Skeletal muscle satellite cell (primary cell): ENCODE measurements around the gene PNMA6F. TPM values are rescaled to one million over a fixed set of nuclear protein-coding genes. Genes with fewer than 3 reads are reported as not detected.
"Not testable (repeated sequence)": the region's sequence is repeated elsewhere in the genome, so short reads cannot be mapped to it uniquely, and the experiment has no call there.

ENCODE experiments used
- H3K27me3 ChIP-seq: 2 replicates; pipeline ENCODE4 v1.7.0; 2013; ENCODE audit warnings: low read length; ENCODE audit not compliant: control insufficient read depth, insufficient read depth
- H3K36me3 ChIP-seq: 2 replicates; pipeline ENCODE4 v1.7.0; 2013; ENCODE audit warnings: mild to moderate bottlenecking, control low read depth, low read length; ENCODE audit not compliant: insufficient read depth
- H3K4me1 ChIP-seq: 2 replicates; pipeline ENCODE4 v1.7.0; 2013; ENCODE audit warnings: low read length; ENCODE audit not compliant: control insufficient read depth, insufficient read depth
- H3K4me2 ChIP-seq: 2 replicates; pipeline ENCODE4 v1.7.0; 2013; ENCODE audit warnings: mild to moderate bottlenecking, low read length
- H3K4me3 ChIP-seq: 2 replicates; pipeline ENCODE4 v1.7.0; 2013; ENCODE audit warnings: low read length
- H3K9ac ChIP-seq: 2 replicates; pipeline ENCODE4 v1.7.0; 2013; ENCODE audit warnings: mild to moderate bottlenecking, low read depth, low read length, moderate library complexity
- H3K9me3 ChIP-seq: replicated peaks from 2 replicates; pipeline ENCODE4 v1.7.0; 2013; ENCODE audit warnings: mild to moderate bottlenecking, control low read depth, low read length
- small RNA-seq: library from RNA; depleted of rRNA; stranded (forward); fragments of <200 nt; gene quantifications from one replicate; pipeline ENCODE3, GENCODE V24; 2012

Gene PNMA6F

GRCh38 chrX:153293485-153294071, 28.0 kb downstream of the PNMA6F start:
- not testable (repeated sequence) for H3K9ac ChIP-seq, H3K4me2 ChIP-seq, H3K9me3 ChIP-seq, H3K27me3 ChIP-seq, H3K4me3 ChIP-seq, H3K4me1 ChIP-seq, H3K36me3 ChIP-seq

GRCh38 chrX:153288807-153289206, 32.8 kb downstream of the PNMA6F start:
- not testable (repeated sequence) for H3K36me3 ChIP-seq, H3K4me3 ChIP-seq, H3K27me3 ChIP-seq, H3K9me3 ChIP-seq, H3K9ac ChIP-seq, H3K4me1 ChIP-seq, H3K4me2 ChIP-seq

- not testable (repeated sequence) for H3K9ac ChIP-seq, H3K4me3 ChIP-seq, H3K4me1 ChIP-seq, H3K36me3 ChIP-seq, H3K27me3 ChIP-seq, H3K9me3 ChIP-seq, H3K4me2 ChIP-seq
Observed at GRCh38 chrX:153285678-153286077, 35.9 kb downstream of the PNMA6F start.

GRCh38 chrX:153283982-153284381, 37.6 kb downstream of the PNMA6F start:
- not testable (repeated sequence) for H3K9me3 ChIP-seq, H3K9ac ChIP-seq, H3K27me3 ChIP-seq, H3K36me3 ChIP-seq, H3K4me1 ChIP-seq, H3K4me3 ChIP-seq, H3K4me2 ChIP-seq

- not testable (repeated sequence) for H3K4me1 ChIP-seq, H3K27me3 ChIP-seq, H3K4me2 ChIP-seq, H3K9ac ChIP-seq, H3K36me3 ChIP-seq, H3K4me3 ChIP-seq, H3K9me3 ChIP-seq
Observed at GRCh38 chrX:153281784-153282183, 39.8 kb downstream of the PNMA6F start.

- H3K4me2 ChIP-seq, H3K9ac ChIP-seq, H3K4me1 ChIP-seq, H3K27me3 ChIP-seq, H3K36me3 ChIP-seq, H3K9me3 ChIP-seq, H3K4me3 ChIP-seq: not testable (repeated sequence)
Observed at GRCh38 chrX:153279304-153279703, 42.3 kb downstream of the PNMA6F start.

- not testable (repeated sequence) for H3K4me2 ChIP-seq, H3K27me3 ChIP-seq, H3K9me3 ChIP-seq, H3K4me3 ChIP-seq, H3K9ac ChIP-seq, H3K4me1 ChIP-seq, H3K36me3 ChIP-seq
Observed at GRCh38 chrX:153276049-153276448, 45.5 kb downstream of the PNMA6F start.

GRCh38 chrX:153275418-153275817, 46.1 kb downstream of the PNMA6F start:
- H3K36me3 ChIP-seq, H3K4me3 ChIP-seq: not testable (repeated sequence)

GRCh38 chrX:153272584-153272983, 49.0 kb downstream of the PNMA6F start:
- H3K4me3 ChIP-seq, H3K27me3 ChIP-seq, H3K36me3 ChIP-seq, H3K9me3 ChIP-seq, H3K9ac ChIP-seq, H3K4me1 ChIP-seq, H3K4me2 ChIP-seq: not testable (repeated sequence)

More at GRCh38 chrX:153275418-153275817, 46.1 kb downstream of the PNMA6F start:
- not testable (repeated sequence) for H3K9ac ChIP-seq, H3K27me3 ChIP-seq, H3K4me1 ChIP-seq, H3K9me3 ChIP-seq, H3K4me2 ChIP-seq

- H3K9ac ChIP-seq, H3K36me3 ChIP-seq, H3K4me2 ChIP-seq, H3K9me3 ChIP-seq, H3K4me1 ChIP-seq, H3K4me3 ChIP-seq, H3K27me3 ChIP-seq: not testable (repeated sequence)
Observed at GRCh38 chrX:153272070-153272469, 49.5 kb downstream of the PNMA6F start.

Small RNAs within 50 kb of the gene (small RNA-seq; reads per million reads assigned to genes)
- not detected for gene AC152007.1
